Embryonic facial prominence (tissue), 1 donor: Measurements from ENCODE around the gene TMEM248.
"Not testable (repeated sequence)": the region's sequence is repeated elsewhere in the genome, so short reads cannot be mapped to it uniquely, and the experiment has no call there.

ENCODE experiments used
- DNase-seq: peaks from one replicate; pipeline ENCODE4 v3.0.0-alpha.2; 2016; ENCODE audit errors: extremely low spot score

Gene TMEM248

GRCh38 chr7:67000601-67001258 lies 79.7 kb downstream of the TMEM248 start:
- not testable (repeated sequence) for DNase-seq

- not testable (repeated sequence) for DNase-seq
Observed at GRCh38 chr7:67004145-67004544, 83.1 kb downstream of the TMEM248 start.

- no peak for DNase-seq
Observed at GRCh38 chr7:67006965-67007364, 85.9 kb downstream of the TMEM248 start.
